Measurements from ENCODE around the gene ANXA6.

Gene ANXA6

DNA sequence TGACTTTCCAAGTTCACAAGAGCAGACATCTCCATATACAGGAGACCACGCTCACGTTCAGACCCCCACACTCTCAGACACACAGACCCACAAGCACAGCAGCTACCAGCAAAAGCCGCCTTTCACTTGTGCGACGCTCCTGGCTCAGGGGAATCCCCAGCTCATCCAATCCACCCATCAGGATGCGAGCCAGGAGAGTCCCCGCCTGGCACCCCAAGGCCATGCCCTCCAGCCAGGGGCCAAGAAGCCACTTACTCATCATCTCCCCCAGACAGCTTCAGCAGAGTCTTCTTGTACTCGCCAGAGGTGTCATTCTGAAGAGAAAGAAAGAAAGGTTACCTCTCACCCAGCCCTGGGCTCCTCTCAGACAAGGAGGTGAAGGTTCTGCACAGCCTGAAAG lies 29.7 kb downstream of the ANXA6 start:
- no peak for DNase-seq (ENCODE audit: low read depth)

DNA sequence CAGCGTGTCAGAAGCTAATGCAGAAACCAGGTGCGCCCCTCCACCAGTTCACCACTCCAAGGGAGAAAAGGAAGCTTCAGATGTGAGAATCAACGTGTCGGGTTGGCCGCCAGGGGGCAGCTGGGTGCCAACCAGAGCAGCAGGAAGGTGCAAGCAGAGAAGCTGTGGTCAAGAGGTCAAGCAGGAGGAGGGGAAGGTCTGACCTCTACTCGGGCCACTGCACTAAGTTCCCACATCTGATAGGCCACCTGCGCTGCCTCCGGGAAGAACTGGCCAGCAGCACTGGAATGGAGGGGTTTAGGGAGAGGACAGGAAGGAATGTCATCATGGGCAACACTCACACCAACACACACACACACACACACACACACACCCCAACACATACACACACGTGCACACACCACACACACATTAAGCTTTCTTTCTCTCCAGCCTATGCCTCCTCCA lies 31.4 kb downstream of the ANXA6 start:
- no peak for DNase-seq (ENCODE audit: low read depth)

- no peak for DNase-seq (ENCODE audit: low read depth)
Observed at GRCh38 chr5:151125421-151125820, 32.2 kb downstream of the ANXA6 start.

DNA sequence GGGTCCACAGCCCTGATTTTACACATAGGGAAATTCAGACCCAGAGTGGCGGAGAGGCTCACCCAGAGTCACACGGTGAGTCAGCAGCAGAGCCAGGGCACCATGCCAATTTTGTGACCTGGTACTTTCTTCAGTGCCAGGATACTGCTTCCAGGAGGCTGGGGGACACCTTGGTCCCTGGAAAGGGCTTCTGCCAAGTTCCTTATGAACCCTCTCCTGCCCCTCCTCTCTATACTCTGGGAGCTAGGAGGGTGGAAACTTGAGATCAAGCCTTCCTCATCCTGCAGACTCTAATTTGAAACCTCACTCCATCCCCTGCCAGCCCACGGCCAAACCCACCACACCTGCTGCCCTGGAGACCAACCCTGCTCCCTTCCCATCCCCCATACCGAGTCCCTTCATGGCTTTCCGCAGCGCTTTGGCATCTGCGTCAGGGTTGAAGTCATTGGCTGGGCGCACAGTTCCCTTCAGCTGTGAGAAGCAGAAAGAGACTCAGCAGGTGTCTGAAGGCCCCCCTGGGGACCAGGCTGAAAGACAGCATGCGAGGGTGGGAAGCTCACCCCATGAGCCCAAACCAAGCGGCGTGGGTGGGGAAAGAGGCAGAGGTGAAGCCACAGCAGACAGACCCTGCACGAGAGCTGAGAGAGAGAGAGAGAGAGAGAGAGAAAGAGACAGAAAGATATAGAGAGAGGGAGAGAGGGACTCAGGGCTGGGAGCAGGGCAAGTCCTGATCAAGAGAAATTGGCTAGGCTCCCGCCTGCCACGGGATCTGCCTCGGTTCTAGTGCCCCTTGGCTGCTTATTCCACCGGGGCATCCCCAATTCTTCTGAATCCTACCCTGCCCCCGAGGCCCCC lies 33.5 kb downstream of the ANXA6 start:
- DNase-seq (ENCODE audit: low read depth), result no peak

GRCh38 chr5:151122828-151123227 lies 34.8 kb downstream of the ANXA6 start:
- DNase-seq (ENCODE audit: low read depth), result no peak

- DNase-seq (ENCODE audit: low read depth), result no peak
Observed at GRCh38 chr5:151121665-151122064, 35.9 kb downstream of the ANXA6 start.

DNA sequence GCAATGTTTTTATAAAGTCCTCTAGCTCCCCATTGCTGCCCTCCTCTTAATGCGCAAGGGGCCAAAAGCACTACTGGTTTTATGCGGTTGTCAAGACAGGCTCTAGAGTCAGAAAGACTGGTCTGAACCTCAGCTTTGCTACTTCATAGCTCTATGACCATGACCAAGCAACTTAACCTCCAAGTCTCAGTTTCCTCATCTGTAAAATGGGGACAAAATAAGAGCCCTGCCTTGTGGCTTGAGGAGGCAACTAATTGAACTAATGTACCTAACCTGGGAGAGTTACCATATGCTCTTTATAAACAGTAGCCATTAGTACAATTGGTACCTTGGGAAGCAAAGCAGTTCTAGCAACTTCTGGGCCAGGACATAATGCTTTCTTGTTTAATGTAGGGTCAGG lies 36.5 kb downstream of the ANXA6 start:
- no peak for DNase-seq (ENCODE audit: low read depth)

GRCh38 chr5:151118913-151119575 lies 38.5 kb downstream of the ANXA6 start:
- DNase-seq (ENCODE audit: low read depth), result no peak

DNA sequence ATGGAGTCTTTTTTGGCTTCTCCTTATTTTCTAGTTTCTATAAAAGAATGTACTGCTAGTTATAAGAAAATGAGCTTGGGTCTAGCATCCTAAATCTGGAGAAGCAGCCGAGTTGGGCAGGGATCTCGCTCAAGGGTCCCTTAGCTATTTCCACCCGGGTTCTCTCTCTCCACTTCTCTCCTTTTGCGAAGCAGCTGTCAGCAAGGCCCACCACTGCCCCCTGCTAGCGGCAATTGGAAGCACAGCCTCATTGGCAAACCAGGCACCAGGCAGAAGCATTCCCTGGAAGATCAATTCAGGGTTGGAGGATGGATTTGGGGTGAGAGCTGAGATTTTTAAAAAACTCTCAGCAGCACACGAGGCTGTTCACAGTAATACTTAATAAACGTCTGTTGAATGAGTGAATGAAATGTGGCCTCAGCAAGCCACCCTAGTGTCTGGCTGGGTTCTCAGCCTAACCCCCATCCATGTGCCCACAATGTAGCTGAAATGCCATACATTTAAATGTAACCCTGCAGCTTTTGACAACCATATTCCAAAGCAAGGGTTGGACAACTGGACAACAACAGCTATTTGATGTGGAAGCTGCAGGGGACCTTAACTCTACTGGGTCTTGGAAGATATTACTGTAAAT lies 42.2 kb downstream of the ANXA6 start:
- DNase-seq (ENCODE audit: low read depth), result peak; percentile 31

GRCh38 chr5:151113651-151114050 lies 43.9 kb downstream of the ANXA6 start:
- no peak for DNase-seq (ENCODE audit: low read depth)

DNA sequence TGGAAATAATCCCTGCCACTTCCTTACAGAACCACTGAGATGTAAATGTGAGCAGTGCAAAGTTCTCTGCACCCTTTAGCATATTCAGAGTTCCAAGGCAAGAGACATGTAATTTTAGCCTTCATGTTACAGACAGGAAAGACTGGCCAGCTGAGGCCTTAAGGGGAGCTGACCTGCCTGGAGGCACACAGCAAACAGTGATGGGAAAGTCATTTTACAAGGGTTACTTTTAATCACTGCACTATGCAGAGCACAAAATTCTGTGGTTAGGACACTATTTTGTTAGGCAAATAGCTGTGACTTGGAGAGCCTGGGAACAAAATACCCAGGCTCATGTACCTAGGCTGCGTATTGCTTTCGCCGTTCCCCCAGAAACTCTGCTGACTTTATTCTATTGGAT lies 46.6 kb downstream of the ANXA6 start:
- DNase-seq (ENCODE audit: low read depth), result no peak

GRCh38 chr5:151110122-151110681 lies 47.4 kb downstream of the ANXA6 start:
- DNase-seq (ENCODE audit: low read depth), result no peak

DNA sequence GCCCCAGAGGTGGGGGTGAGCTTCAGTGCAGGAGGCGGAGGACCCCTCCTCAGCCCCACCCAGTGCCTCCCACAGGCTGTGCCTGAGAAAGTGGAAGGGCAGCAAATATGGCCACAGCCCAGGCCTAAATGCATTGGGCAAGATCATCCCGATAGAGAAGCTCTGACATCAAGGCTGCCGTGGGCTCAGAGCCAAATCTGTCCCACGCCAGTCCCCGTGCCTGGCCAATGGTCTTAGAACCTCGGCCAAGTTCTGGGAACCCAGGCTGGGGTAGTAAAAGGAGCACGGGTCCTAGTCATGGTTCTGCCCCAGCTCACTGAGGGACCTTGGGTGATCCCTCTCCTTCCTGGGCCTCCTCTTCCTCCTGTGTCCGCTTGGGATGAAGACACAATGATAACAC lies 49.0 kb downstream of the ANXA6 start:
- DNase-seq (ENCODE audit: low read depth), result no peak

DNA sequence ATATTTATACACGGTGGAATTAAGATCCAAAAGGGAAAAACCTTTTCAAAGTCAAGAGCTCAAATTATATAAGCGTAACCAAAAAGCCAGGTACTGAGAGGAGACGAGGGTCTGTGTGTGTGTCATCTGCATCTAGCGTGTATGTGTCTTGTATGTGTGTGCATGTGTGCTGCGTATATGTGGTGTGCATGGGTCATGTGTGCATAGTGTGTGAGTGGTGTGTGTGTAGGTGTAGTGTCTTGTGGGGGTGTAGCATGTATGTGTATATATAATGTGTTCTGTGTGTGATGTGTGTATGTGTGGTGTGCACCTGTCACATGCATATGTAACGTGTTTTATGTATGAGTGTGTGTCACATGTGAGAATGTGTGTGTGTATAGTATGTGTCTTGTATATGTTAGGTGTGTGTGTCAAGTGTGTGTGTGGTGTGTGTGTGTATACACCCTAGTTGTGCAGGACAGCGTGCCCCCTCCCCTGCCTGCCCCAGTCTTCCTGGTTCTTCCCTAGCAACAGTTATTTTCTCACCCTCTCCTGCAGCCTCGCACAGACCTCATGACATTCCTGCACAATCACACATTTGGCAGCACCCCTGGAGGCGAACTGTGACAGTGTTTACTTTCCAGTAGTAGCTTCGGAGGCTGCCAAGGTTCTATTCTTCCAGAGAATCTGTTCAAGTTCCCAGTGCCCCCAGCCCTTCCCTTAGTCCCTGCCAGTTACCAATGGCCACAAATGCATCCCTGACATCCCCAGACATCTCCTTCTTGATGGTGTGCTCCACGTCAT lies 49.6 kb downstream of the ANXA6 start:
- no peak for DNase-seq (ENCODE audit: low read depth)

DNA sequence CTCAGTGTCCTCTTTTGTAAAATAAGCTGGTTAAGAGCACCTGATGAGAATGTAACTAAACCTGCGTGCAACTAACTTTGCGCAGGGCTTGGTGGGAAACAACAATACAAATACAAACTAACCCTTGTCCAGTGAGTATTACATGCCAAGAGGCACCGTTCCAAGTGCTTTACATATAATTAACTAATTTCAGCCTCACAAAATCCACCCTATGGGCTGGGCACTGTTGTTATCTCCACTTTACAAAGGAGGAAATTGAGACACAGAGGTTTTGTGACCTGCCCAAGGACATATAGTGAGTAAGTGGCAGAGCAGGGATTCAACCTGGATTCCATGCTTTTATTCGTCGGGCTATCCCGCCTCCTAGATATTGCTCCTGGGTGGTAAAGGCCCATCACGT lies 50.5 kb downstream of the ANXA6 start:
- DNase-seq (ENCODE audit: low read depth), result no peak

DNA sequence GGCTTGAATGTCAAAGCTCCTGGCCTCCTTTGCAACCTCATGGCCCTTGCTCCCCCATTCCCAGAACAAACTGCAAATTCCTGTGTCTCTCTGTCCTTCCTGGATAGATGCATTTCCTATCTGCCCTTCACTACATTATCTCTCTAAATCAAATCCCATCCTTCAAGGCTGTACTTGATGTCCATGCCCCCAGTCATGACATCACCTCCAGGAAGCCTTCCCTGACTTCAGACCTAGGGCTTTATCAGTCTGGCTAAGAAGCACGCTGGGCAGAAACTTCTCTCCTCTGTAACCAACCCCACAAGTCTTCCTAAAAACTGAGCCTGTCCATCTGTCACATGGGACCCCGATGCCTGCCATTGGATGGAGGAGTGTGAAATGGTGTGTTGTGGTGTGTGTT lies 51.1 kb downstream of the ANXA6 start:
- DNase-seq (ENCODE audit: low read depth), result no peak

DNA sequence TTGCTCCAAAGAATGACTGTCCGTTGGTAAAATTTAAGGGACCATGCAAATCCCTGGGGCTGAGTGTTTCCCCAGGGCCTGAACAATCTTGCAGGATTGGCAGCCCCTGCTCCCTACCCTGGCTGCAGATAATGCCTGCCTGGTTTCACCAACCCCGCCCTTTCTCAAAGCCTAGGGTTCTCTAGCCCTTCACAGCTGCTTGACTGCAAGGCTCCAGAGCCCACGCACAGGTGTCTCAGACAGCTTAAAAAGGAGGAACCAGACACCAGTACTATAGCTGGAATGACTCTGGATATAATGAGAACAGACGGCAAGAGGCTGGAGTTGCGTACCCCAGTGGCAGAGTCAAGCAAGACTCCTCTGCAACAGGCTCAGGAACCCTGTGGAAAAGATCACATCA lies 51.5 kb downstream of the ANXA6 start:
- no peak for DNase-seq (ENCODE audit: low read depth)

- DNase-seq (ENCODE audit: low read depth), result no peak
Observed at GRCh38 chr5:151105561-151105960, 52.0 kb downstream of the ANXA6 start.

GRCh38 chr5:151104795-151105194 lies 52.8 kb downstream of the ANXA6 start:
- no peak for DNase-seq (ENCODE audit: low read depth)

GRCh38 chr5:151101746-151102145 lies 55.8 kb downstream of the ANXA6 start:
- no peak for DNase-seq (ENCODE audit: low read depth)

DNA sequence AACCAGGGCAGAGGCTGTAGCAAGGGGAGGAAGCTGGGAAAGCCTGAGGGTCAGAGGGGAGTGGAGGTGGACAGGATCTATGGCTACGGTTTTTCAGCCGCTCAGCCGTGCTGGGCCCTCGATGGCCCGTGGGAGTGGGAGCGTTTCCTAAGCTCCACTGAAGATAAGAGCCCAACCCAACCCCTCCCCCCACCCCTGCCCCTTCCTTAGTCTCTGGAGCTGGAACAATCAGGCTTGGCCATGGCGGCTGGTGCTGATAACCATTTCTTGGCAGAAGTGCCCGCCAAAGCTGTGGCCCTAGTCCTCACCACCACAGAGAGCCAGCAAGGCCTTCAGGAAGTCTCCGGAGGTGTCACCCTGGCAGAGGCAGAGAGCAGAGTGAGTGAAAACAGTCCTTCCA lies 56.4 kb downstream of the ANXA6 start:
- DNase-seq (ENCODE audit: low read depth), result no peak

GRCh38 chr5:151100681-151101080 lies 56.9 kb downstream of the ANXA6 start:
- DNase-seq (ENCODE audit: low read depth), result no peak

Measured in stromal cell of bone marrow (primary cell).